HG03432 (cell line): ENCODE results near the gene GDAP2.
A peak's percentile ranks its signal among the peaks of the same experiment; 100 is the strongest.
"Not testable (repeated sequence)": the region's sequence is repeated elsewhere in the genome, so short reads cannot be mapped to it uniquely, and the experiment has no call there.

Source experiments
- ATAC-seq: cut with Tn5 transposase; IDR thresholded peaks from one replicate; pipeline ENCODE4 v1.9.1; 2021; ENCODE audit warnings: mild to moderate bottlenecking, moderate library complexity; ENCODE audit not compliant: unreplicated experiment

Gene GDAP2

GRCh38 chr1:117929343-117930172, at the start of gene GDAP2, which contains the start of gene WDR3:
Gene GDAP2, minus strand, starts transcription at chr1:117929621. Its CDS starts 9,264 bp downstream, at chr1:117920357.
Gene WDR3, plus strand, starts transcription at chr1:117929739. Its CDS starts 3,581 bp downstream, at chr1:117933320.
- peak; percentile 95 for ATAC-seq

- ATAC-seq, result no peak
These were observed 47.0 kb upstream of the GDAP2 start for GRCh38 chr1:117976381-117976780.

GRCh38 chr1:117971777-117972176, 42.4 kb upstream of the GDAP2 start:
- no peak for ATAC-seq

- no peak for ATAC-seq
These were observed 40.8 kb upstream of the GDAP2 start for GRCh38 chr1:117970252-117970651.

- ATAC-seq, result no peak
These were observed 38.5 kb upstream of the GDAP2 start for GRCh38 chr1:117967881-117968280.

GRCh38 chr1:117967477-117967876, 38.1 kb upstream of the GDAP2 start:
- ATAC-seq, result no peak

GRCh38 chr1:117964290-117965038, 35.0 kb upstream of the GDAP2 start:
- ATAC-seq, result no peak

GRCh38 chr1:117959364-117959763, 29.9 kb upstream of the GDAP2 start:
- no peak for ATAC-seq

GRCh38 chr1:117952386-117952785, 23.0 kb upstream of the GDAP2 start:
- no peak for ATAC-seq

- ATAC-seq, result no peak
These were observed 12.9 kb upstream of the GDAP2 start for GRCh38 chr1:117942293-117942692.

- no peak for ATAC-seq
These were observed 4.3 kb upstream of the GDAP2 start for GRCh38 chr1:117933769-117934168.

- no peak for ATAC-seq
These were observed 3.2 kb upstream of the GDAP2 start for GRCh38 chr1:117932576-117932975.

GRCh38 chr1:117930484-117930883, 1.1 kb upstream of the GDAP2 start:
- ATAC-seq, result no peak

- no peak for ATAC-seq
These were observed 689 bp upstream of the GDAP2 start for GRCh38 chr1:117930173-117930447.

- peak; percentile 46 for ATAC-seq
These were observed 509 bp downstream of the GDAP2 start for GRCh38 chr1:117928881-117929342.

GRCh38 chr1:117925981-117926380, 3.4 kb downstream of the GDAP2 start:
- no peak for ATAC-seq

- not testable (repeated sequence) for ATAC-seq
These were observed 6.7 kb downstream of the GDAP2 start for GRCh38 chr1:117922717-117923116.

- no peak for ATAC-seq
These were observed 7.4 kb downstream of the GDAP2 start for GRCh38 chr1:117921991-117922390.

GRCh38 chr1:117919376-117919775, 10.0 kb downstream of the GDAP2 start:
- no peak for ATAC-seq

- ATAC-seq, result no peak
These were observed 18.4 kb downstream of the GDAP2 start for GRCh38 chr1:117911051-117911450.

- ATAC-seq, result no peak
These were observed 24.4 kb downstream of the GDAP2 start for GRCh38 chr1:117905019-117905418.

GRCh38 chr1:117904485-117904884, 24.9 kb downstream of the GDAP2 start:
- ATAC-seq, result no peak
